ENCODE data around the gene CYSLTR2. TPM values are rescaled to one million over a fixed set of nuclear protein-coding genes. Genes with fewer than 3 reads are reported as not detected.
"Not testable (repeated sequence)": the region's sequence is repeated elsewhere in the genome, so short reads cannot be mapped to it uniquely, and the experiment has no call there.

CYSLTR2 gene
- total RNA-seq, 1 donor from 2014 or later = 0.64 TPM

GRCh38 chr13:48644951-48645350 is 8.8 kb upstream of the CYSLTR2 start:
- DNase-seq (ENCODE audit: low spot score) = no peak

GRCh38 chr13:48645845-48646244 is 7.9 kb upstream of the CYSLTR2 start:
- no peak for DNase-seq (ENCODE audit: low spot score)

GRCh38 chr13:48646791-48647190 is 6.9 kb upstream of the CYSLTR2 start:
- DNase-seq (ENCODE audit: low spot score) = no peak

- DNase-seq (ENCODE audit: low spot score) = no peak
Measured at GRCh38 chr13:48647625-48648024, 6.1 kb upstream of the CYSLTR2 start.

- no peak for DNase-seq (ENCODE audit: low spot score)
Measured at GRCh38 chr13:48648446-48648845, 5.3 kb upstream of the CYSLTR2 start.

GRCh38 chr13:48652851-48653471 is 768 bp upstream of the CYSLTR2 start:
- DNase-seq (ENCODE audit: low spot score) = no peak

GRCh38 chr13:48654511-48654910 is 782 bp downstream of the CYSLTR2 start:
- no peak for DNase-seq (ENCODE audit: low spot score)

- no peak for DNase-seq (ENCODE audit: low spot score)
Measured at GRCh38 chr13:48655291-48655690, 1.6 kb downstream of the CYSLTR2 start.

- DNase-seq (ENCODE audit: low spot score) = no peak
Measured at GRCh38 chr13:48656608-48657007, 2.9 kb downstream of the CYSLTR2 start.

GRCh38 chr13:48660361-48661076 is 6.8 kb downstream of the CYSLTR2 start:
- DNase-seq (ENCODE audit: low spot score) = no peak

GRCh38 chr13:48661107-48661506 is 7.4 kb downstream of the CYSLTR2 start:
- DNase-seq (ENCODE audit: low spot score) = no peak

- no peak for DNase-seq (ENCODE audit: low spot score)
Measured at GRCh38 chr13:48662226-48662625, 8.5 kb downstream of the CYSLTR2 start.

- DNase-seq (ENCODE audit: low spot score) = no peak
Measured at GRCh38 chr13:48667136-48667535, 13.4 kb downstream of the CYSLTR2 start.

- DNase-seq (ENCODE audit: low spot score) = not testable (repeated sequence)
Measured at GRCh38 chr13:48671421-48671820, 17.7 kb downstream of the CYSLTR2 start.

- no peak for DNase-seq (ENCODE audit: low spot score)
Measured at GRCh38 chr13:48675247-48675646, 21.5 kb downstream of the CYSLTR2 start.

- no peak for DNase-seq (ENCODE audit: low spot score)
Measured at GRCh38 chr13:48678316-48678715, 24.6 kb downstream of the CYSLTR2 start.

- DNase-seq (ENCODE audit: low spot score) = no peak
Measured at GRCh38 chr13:48679941-48680680, 26.4 kb downstream of the CYSLTR2 start.

GRCh38 chr13:48680756-48681392 is 27.1 kb downstream of the CYSLTR2 start:
- no peak for DNase-seq (ENCODE audit: low spot score)

- no peak for DNase-seq (ENCODE audit: low spot score)
Measured at GRCh38 chr13:48681905-48682304, 28.2 kb downstream of the CYSLTR2 start.

GRCh38 chr13:48682436-48682835 is 28.7 kb downstream of the CYSLTR2 start:
- no peak for DNase-seq (ENCODE audit: low spot score)

- DNase-seq (ENCODE audit: low spot score) = no peak
Measured at GRCh38 chr13:48686636-48687210, 33.0 kb downstream of the CYSLTR2 start.
